HG02943 (cell line): ENCODE measurements around the gene GRIFIN.
"Not testable (repeated sequence)": the region's sequence is repeated elsewhere in the genome, so short reads cannot be mapped to it uniquely, and the experiment has no call there.

ENCODE experiments used
- ATAC-seq: cut with Tn5 transposase; IDR thresholded peaks from one replicate; pipeline ENCODE4 v1.9.1; 2021; ENCODE audit warnings: mild to moderate bottlenecking, low read depth, moderate library complexity; ENCODE audit not compliant: unreplicated experiment

The GRIFIN gene

DNA sequence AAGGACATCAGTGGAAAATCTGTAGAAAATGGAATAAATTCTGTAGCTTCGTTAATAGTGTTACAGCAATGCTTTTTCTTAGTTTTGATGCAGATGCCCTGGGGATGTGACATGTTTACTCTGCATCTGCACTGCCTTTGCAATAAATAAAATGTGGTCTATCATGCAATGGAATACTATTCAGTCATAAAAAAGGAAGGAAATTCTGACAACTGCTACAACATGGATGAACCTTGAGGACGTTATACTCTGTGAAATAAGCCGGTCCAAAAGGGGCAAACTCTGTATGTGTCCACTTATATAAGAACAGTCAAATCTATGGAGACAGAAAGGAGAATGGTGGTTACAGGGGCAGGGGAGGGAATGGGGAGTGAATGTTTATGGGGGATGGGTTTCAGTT lies 13.5 kb downstream of the GRIFIN start:
- ATAC-seq, result no peak

- ATAC-seq, result no peak
Observed at GRCh38 chr7:2461268-2462026, 14.8 kb downstream of the GRIFIN start.

DNA sequence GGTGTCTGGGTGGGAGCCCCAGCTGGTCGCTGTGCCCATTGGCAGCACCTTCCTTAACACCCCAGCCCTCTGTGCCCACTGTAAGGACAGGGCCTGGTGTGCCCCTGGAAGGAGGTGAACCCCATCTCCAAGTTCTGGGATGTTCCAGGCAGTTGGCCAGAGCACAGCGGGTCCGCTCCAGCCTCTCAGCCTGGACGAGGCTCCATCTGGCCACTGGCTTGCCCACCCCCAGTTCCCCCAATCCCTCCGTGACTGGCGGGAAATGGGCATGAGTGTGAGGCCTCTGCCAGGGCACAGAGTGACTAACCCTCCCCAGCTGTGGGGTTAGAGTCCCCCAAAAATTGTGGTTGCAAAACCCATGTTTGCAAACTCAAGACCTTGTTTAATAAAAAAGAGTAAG lies 15.6 kb downstream of the GRIFIN start:
- ATAC-seq, result no peak

GRCh38 chr7:2460188-2460587 lies 16.0 kb downstream of the GRIFIN start:
- ATAC-seq, result no peak

- no peak for ATAC-seq
Observed at GRCh38 chr7:2459674-2460073, 16.5 kb downstream of the GRIFIN start.

- not testable (repeated sequence) for ATAC-seq
Observed at GRCh38 chr7:2453849-2454248, 22.3 kb downstream of the GRIFIN start.

DNA sequence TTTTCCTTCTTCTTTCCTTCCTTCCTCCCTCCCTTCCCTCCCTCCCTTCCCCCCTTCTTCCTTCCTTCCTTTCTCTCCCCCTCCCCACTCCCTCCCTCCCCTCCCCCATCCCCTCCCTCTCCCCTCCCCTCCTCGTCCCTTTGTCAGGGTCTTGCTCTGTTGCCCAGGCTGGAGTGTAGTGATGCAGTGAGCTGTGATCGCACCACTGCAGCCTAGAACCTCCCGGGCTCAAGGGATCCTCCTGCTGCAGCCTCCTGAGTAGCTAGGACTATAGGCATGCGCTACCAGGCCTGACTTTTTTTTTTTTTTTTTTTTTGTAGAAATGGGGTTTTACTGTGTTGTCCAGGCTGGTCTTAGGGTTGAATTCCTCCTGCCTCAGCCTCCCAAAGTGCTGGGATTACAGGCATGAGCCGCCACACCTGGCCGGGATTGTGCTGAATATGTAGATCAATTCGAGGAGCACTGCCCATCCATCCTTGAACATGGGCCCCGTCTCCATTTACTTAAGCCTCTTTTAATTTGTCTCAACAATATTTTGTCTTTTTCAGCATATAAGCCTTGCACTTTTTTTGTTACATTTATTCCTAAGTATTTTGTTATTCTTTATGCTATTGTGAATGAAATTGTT lies 23.4 kb downstream of the GRIFIN start:
- ATAC-seq, result no peak

- no peak for ATAC-seq
Observed at GRCh38 chr7:2452074-2452507, 24.1 kb downstream of the GRIFIN start.

GRCh38 chr7:2451171-2452073 lies 24.8 kb downstream of the GRIFIN start:
- no peak for ATAC-seq

- ATAC-seq, result no peak
Observed at GRCh38 chr7:2450198-2451107, 25.7 kb downstream of the GRIFIN start.

DNA sequence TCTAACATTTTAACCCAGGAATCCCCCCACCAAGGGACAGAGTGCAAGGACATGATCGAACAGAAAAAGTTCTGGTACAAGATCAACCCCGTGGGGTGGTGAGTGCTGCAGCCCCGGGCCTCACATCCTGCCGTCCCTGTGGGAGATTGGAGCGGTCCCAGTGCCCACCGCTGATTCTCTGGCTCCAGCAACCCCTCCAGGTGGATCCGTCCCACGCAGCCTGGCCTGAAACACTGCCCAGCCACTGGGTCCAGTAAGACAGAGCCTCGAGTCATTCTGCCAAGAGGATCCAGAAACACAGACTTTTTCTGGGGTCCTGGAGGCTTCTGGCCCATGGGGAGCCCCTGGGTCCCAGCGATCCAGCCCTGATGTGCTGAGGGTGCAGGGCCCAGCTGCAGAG lies 29.5 kb downstream of the GRIFIN start:
- no peak for ATAC-seq

DNA sequence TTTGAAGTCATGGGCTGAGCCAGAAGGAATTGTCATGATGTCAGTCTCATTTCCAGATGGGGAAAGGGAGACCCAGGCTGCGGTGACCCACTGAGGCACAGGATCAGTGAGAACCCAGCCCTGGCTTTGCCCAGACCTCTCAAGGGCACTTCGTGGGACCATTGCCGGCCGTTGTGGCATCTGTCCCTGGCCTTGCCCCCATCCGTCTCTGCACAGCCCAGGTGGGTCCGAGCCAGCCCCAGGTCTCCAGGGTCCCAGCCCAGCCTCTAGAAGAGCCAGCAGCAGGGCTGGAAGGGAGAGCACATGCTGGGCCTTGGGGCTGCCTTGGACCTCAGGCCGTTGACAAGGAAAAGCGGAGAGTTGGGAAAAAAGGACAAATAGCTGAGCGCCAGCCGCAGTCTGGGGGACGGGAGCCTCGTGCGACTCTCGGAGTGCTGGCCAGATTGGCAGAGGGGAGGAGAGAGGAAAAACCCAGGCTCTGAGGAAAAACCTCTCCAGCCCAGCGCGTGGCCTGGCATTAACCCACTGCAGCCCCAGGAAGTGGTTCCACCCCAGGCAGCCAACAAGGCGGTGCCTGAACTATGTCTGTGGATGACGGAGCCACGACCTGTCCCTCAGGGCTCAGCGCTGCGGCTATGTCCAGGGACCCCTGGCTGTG lies 30.2 kb downstream of the GRIFIN start:
- no peak for ATAC-seq

- no peak for ATAC-seq
Observed at GRCh38 chr7:2445047-2445446, 31.2 kb downstream of the GRIFIN start.

DNA sequence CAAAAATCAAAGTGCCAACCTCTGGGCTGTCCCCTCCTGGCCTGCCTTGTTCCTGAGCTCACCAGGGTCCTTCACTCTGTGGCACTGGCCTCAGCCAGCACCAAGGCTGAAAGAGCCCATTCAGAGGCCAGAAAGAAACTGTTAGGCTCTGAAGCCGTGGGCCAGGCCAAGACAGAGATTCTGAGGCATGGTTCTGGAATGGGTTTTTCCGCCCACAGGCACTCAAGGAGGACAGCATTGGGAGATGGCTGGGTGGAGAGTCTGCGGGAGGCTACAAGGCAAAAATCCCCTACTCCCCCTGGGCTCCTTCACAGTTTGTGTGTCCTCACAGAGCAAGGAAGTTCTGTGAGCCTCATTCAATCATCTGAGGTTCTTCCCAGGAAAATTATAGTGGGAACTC lies 31.7 kb downstream of the GRIFIN start:
- no peak for ATAC-seq

- ATAC-seq, result no peak
Observed at GRCh38 chr7:2443491-2443890, 32.7 kb downstream of the GRIFIN start.

DNA sequence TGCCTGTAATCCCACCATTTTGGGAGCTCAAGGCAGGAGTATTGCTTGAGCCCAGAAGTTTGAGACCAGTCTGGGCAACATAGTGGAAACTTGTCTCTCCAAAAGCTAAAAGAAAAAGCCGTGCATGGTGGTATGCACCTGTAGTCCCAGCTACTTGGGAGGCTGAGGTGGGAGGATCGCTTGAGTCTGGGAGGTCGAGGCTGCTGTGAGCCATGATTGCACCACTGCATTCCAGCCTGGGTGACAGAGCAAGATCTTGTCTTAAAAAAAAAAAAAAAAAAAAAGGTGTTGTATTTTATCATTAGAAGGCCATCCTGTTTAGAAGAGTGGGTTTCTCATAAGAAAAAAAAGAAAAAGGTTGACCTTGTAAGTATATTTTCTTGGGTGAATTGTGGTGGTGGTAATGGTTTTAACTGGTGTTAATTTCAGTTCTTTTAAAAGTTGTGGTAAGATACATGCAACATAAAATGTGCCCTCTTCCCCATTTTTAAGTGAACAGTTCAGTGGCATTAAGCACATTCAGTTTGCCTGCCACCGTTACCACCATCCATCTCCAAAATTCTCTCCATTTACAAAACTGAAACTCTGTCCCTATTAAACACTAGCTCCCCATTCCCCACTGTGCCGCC lies 34.7 kb downstream of the GRIFIN start:
- ATAC-seq, result no peak

DNA sequence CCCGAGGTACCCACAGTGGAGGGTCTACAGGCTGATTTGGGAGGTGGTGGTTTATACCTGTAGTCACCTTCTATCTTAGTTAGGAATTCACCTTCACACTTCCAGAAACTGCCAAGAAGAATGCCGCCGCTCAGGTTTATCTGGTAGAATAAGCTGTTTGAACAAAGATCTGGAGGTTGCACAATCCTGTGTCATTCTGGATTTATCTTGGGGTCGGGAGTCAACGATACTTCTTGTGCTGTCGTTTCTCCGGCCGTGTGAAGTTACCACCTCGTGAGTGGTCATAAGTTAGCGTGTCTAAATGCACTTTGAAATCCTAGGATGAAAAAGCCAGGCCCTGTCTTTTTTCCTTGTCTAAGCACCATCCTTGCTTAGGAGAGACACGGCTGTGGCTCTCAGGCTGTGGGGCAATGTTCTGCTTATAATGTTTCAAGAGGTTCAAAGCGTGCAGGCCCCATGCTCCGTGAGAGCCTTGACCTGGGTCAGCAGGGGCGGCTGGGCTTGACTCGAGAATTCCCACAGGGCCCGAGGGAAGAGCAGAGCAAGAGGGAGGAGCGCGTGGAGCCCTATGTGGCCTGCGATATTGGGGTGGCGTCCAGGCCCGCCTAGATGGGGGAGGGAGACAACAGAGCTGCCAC lies 35.5 kb downstream of the GRIFIN start:
- no peak for ATAC-seq

- ATAC-seq, result no peak
Observed at GRCh38 chr7:2438775-2439174, 37.4 kb downstream of the GRIFIN start.

DNA sequence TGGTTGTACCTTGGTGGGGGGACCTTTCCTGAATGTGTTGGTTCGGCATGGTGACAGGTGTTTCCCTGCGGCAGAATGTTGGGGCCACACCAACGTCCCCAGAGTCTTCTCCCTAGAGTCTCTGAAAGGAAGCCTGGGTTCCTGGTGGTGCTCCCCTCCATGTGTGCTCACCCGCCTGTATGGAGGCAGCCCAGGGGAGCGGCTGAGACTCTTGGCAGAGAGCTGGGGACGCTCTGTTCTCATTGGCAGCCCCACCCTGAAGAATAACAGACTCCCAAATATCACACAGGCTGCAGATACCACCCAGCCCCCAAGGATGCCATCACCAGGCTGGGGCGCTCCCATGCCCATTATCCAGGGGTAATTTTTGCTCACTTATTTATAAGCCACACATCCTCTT lies 38.0 kb downstream of the GRIFIN start:
- ATAC-seq, result no peak
